SH-SY5Y (cell line): ENCODE measurements around the gene KLHL4.

Experiments used
- GATA2 ChIP-seq: IDR thresholded peaks from 2 replicates; pipeline ENCODE4 v1.6.1; 2011; ENCODE audit warnings: mild to moderate bottlenecking, low read depth, low read length
- GATA3 ChIP-seq: IDR thresholded peaks from 2 replicates; pipeline ENCODE4 v1.6.1; 2011; ENCODE audit warnings: low read depth, mild to moderate bottlenecking, low read length, moderate library complexity

GRCh38 chrX:87583679-87584078, 66.1 kb downstream of the KLHL4 start:
- no peak for TF ChIP-seq GATA2
- TF ChIP-seq GATA3 = no peak
